C4-2B (cell line): Measurements from ENCODE around the gene MN1.

Experiments
- CTCF ChIP-seq: fragments of 450-650 bp; conservative IDR thresholded peaks from 2 replicates; pipeline ENCODE4 v1.5.1; 2017; ENCODE audit warnings: mild to moderate bottlenecking
- ZFX ChIP-seq: fragments of 450-650 bp; IDR thresholded peaks from 2 replicates; pipeline ENCODE4 v1.6.1; 2017

- TF ChIP-seq CTCF, result no peak
- no peak for TF ChIP-seq ZFX
Observed at GRCh38 chr22:27835446-27835845, 33.9 kb upstream of the MN1 start.
